GM19035 (cell line): ENCODE results near the gene CASP3.
A peak's percentile ranks its signal among the peaks of the same experiment; 100 is the strongest.
"Not testable (repeated sequence)": the region's sequence is repeated elsewhere in the genome, so short reads cannot be mapped to it uniquely, and the experiment has no call there.

Source experiments
- ATAC-seq: cut with Tn5 transposase; IDR thresholded peaks from one replicate; pipeline ENCODE4 v1.9.1; 2021; ENCODE audit not compliant: unreplicated experiment

The CASP3 gene

DNA sequence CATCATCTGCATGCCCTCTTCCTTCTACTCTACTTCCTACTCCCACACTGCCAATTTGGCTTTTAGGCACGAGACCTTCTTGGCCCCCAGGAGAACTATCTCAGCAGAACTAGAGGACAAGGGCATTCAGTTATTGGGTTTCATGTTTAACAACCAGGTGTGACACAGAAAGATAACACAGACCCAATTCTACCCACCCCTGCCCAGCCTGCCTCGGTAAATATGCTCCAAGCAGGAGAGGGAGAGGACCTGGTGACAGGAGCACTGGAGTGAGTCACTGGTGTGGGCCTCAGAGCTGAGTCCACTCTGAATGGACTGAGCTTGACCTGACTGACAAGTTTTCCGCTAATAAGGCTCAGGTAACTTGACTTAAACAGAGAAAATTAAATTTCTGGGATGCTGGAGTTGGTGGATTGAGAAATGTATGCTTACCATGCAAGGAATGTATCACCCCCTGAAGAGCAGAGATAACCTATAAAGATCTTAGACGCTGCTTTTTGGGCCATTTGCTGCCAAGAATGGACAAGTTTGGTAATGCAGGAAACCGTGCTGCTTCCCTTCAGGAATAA lies 52.5 kb downstream of the CASP3 start:
- no peak for ATAC-seq

- no peak for ATAC-seq
These were observed 53.1 kb downstream of the CASP3 start for GRCh38 chr4:184596044-184596616.

GRCh38 chr4:184595430-184595829 lies 53.8 kb downstream of the CASP3 start:
- ATAC-seq: no peak

DNA sequence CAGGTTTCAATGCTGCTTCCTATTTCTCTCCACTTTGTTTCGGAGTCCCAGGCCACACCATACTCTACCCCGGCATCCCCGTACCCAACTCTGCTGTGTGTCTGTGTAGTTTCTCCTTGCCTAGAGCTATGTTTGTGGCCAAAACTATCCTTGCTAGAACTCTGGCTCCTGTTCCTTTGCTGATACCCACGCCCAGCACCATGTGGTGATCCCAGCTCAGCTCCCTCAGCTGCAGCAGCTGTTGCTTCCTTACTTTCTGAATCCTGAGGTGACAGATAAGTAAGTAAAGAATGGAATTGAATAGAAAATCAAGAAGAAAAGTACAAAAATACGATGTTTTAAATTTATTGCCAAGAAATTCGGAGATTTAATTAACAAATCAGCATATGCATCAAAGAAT lies 55.8 kb downstream of the CASP3 start:
- no peak for ATAC-seq

- not testable (repeated sequence) for ATAC-seq
These were observed 57.4 kb downstream of the CASP3 start for GRCh38 chr4:184591747-184592270.

DNA sequence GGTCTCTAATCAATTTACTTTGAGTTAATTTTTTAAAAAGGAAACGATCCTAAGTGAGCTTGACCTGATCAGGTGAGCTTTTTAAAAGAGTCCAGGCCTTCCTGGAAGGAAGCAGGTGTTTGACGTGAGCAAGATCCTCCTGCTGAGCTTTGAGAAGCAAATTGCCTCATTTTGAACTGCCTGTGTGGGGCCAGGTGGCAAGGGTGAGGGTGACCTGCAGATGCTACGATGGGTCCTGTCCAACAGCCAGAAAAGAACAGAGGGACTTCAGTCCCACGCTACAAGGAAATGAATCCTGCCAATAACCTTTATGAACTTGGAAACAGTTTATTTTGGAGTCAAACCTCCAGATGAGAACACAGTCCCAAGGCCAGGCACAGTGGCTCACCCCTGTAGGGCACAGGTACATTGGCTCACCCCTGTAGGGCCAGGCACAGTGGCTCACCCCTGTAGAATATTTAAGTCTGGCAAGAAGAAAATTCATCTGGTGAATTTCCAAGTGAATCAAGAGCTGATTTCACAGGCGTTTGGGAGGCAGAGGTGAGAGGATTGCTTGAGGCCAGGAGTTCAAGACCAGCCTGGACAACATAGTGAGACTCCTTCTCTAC lies 58.1 kb downstream of the CASP3 start:
- ATAC-seq: no peak

GRCh38 chr4:184590196-184590595 lies 59.1 kb downstream of the CASP3 start:
- no peak for ATAC-seq

GRCh38 chr4:184588893-184589292 lies 60.4 kb downstream of the CASP3 start:
- no peak for ATAC-seq

GRCh38 chr4:184587701-184588100 lies 61.5 kb downstream of the CASP3 start:
- ATAC-seq: no peak

DNA sequence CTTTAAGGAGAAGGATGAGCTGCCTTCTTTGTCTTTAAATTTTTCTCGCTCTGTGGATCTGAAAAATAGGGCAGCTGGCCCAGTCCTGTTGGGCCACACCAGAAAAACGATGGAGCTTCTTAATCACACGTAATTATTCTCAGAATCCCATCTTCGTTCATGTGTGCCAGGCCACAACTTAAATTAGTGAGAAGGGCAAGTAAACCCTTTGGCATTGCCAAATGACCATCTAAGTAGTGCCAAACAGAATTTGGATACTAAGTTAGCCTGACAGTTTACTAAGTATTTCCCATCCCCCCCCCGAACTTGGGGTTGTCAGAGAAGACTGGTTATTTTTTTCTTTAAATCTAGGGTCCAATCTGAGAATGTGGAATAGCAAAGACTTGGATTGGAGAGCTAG lies 62.0 kb downstream of the CASP3 start:
- no peak for ATAC-seq

DNA sequence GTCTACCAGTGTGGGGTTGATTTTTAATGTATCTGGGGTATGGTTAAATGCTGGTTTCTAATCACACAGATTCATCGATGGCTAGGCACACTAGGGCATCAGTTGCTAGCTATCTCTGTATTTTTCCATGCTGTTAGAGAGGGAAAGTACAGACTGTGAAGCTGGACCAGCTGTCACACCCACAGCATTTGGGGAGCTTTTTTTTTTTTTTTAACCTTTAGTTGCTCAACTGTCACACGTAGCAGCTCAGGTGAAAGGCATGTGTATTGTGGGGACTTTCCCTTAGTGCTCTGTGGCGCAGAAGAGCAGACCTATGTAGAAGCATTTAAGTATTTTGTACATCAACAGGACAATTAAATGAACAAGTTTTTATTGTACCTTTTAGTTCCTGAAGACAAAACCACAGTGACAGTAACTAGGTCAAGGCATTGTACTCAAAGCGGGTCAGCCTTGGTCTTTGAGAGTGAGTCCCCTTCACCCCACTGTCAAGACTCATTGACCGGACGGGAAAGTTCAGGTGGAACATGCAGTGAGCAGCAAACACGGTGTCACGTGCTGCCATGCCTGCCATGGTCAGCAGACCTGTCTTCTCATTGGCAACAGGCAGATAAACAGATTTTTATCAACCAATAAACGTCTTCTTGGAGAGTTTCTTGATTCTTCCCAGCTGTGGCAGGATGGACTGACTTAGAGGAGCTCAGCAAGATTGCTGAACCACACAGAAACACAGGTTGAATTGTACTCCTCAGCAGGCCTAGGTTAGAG lies 65.3 kb downstream of the CASP3 start:
- ATAC-seq: peak; percentile 48
